H1 (cell line): ENCODE data around the gene TPRN. TPM values are rescaled to one million over a fixed set of nuclear protein-coding genes. Genes with fewer than 3 reads are reported as not detected.
A peak's percentile ranks its signal among the peaks of the same experiment; 100 is the strongest.

Source experiments
- CTCF ChIA-PET: fragments of 300-600 bp; sonication (Branson Sonifier 250); formaldehyde crosslinking; loops from one replicate; lab custom pipeline; 2021; ENCODE audit not compliant: partially characterized antibody; lab: Charles Lee
- POLR2A ChIA-PET: fragments of 300-600 bp; sonication (Branson Sonifier 250); formaldehyde crosslinking; loops from one replicate; lab custom pipeline; 2021; ENCODE audit warnings: inconsistent platforms; ENCODE audit not compliant: partially characterized antibody; lab: Charles Lee
- DNase-seq, 2 experiments: peaks; one replicate each; pipeline versions ENCODE4 v3.0.0 to v3.0.0-alpha.2; 2010 to 2022; ENCODE audit warnings: low spot score in 2 of 2, low read depth in 1 of 2, mixed read lengths in 1 of 2
- FAIRE-seq: peaks from 2 replicates; lab custom pipeline; 2011; peaks lifted over from hg19 to GRCh38; lab: Jason Lieb, UNC
- H2AFZ ChIP-seq: 2 replicates; pipeline ENCODE4 v1.8.1; 2012; ENCODE audit warnings: low read length, inconsistent platforms
- H2AK5ac ChIP-seq: 2 replicates; pipeline ENCODE4 v1.6.1; 2013; ENCODE audit warnings: low read depth, low read length
- H2BK120ac ChIP-seq: replicated peaks from 2 replicates; pipeline ENCODE3; 2013; ENCODE audit warnings: low read depth, low read length, inconsistent platforms
- H2BK12ac ChIP-seq: 2 replicates; pipeline ENCODE4 v1.6.1; 2013; ENCODE audit warnings: low read depth, low read length
- H2BK15ac ChIP-seq: 2 replicates; pipeline ENCODE4 v1.6.1; 2013; ENCODE audit warnings: low read length
- H2BK20ac ChIP-seq: 2 replicates; pipeline ENCODE4 v1.6.1; 2013; ENCODE audit warnings: low read length
- H2BK5ac ChIP-seq: 2 replicates; pipeline ENCODE4 v1.6.1; 2013; ENCODE audit warnings: low read depth, low read length
- H3K14ac ChIP-seq: 2 replicates; pipeline ENCODE4 v1.6.1; 2013; ENCODE audit warnings: inconsistent platforms; ENCODE audit not compliant: insufficient read length
- H3K18ac ChIP-seq: 2 replicates; pipeline ENCODE4 v1.6.1; 2013; ENCODE audit warnings: low read length; ENCODE audit errors: extremely low read depth
- H3K23ac ChIP-seq: 2 replicates; pipeline ENCODE4 v1.6.1; 2013; ENCODE audit warnings: inconsistent platforms; ENCODE audit not compliant: insufficient read length
- H3K23me2 ChIP-seq: 2 replicates; pipeline ENCODE4 v1.6.1; 2013; ENCODE audit warnings: low read depth, low read length
- H3K27ac ChIP-seq: 2 replicates; pipeline ENCODE4 v1.6.1; 2011; ENCODE audit warnings: low read depth, low read length, inconsistent platforms
- H3K27me3 ChIP-seq, 4 experiments: replicated peaks in 1 of 4; 1 replicate in 1 of 4; 2 replicates in 3 of 4; pipeline versions ENCODE4 v1.6.1 to v1.8.1; 2011 to 2013; ENCODE audit warnings: low read length in 3 of 4, mild to moderate bottlenecking in 3 of 4, inconsistent platforms in 2 of 4, mixed read lengths in 2 of 4, moderate library complexity in 1 of 4; ENCODE audit not compliant: control insufficient read depth in 3 of 4, insufficient read depth in 3 of 4; ENCODE audit errors: extremely low read depth in 1 of 4
- H3K36me3 ChIP-seq, 4 experiments: 2 replicates each; pipeline versions ENCODE4 v1.6.1 to v1.8.1; 2011 to 2013; ENCODE audit warnings: mild to moderate bottlenecking in 4 of 4, low read length in 3 of 4, moderate library complexity in 2 of 4, control low read depth in 1 of 4, inconsistent platforms in 1 of 4; ENCODE audit not compliant: insufficient read depth in 4 of 4, control insufficient read depth in 2 of 4
- H3K4ac ChIP-seq: replicated peaks from 2 replicates; pipeline ENCODE3; 2013; ENCODE audit warnings: low read length, low read depth, mixed read lengths, inconsistent platforms; ENCODE audit not compliant: insufficient read length
- H3K4me1 ChIP-seq, 4 experiments: replicated peaks in 1 of 4; 1 replicate in 1 of 4; 2 replicates in 3 of 4; pipeline versions ENCODE4 v1.6.1 to v1.8.1; 2011 to 2013; ENCODE audit warnings: low read length in 3 of 4, inconsistent platforms in 2 of 4, mixed read lengths in 1 of 4; ENCODE audit not compliant: insufficient read depth in 4 of 4, control insufficient read depth in 3 of 4
- H3K4me2 ChIP-seq, 2 experiments: 2 replicates each; pipeline versions ENCODE4 v1.6.1 to v1.8.1; 2011 to 2013; ENCODE audit warnings: low read depth in 2 of 2, low read length in 2 of 2, control low read depth in 1 of 2, inconsistent platforms in 1 of 2, mild to moderate bottlenecking in 1 of 2; ENCODE audit not compliant: insufficient read depth in 1 of 2
- H3K4me3 ChIP-seq, 4 experiments: fragments of 200-600, 300-600 bp in 1 of 4; sonication (generic), shearing (Covaris generic), sonication (Bioruptor Twin) in 1 of 4; 2 replicates each; pipeline versions ENCODE4 v1.5.1 to v1.8.1; 2011 to 2016; ENCODE audit warnings: low read length in 4 of 4, low read depth in 3 of 4, control low read depth in 2 of 4, inconsistent platforms in 2 of 4, mild to moderate bottlenecking in 2 of 4, mixed read lengths in 1 of 4, moderate library complexity in 1 of 4; ENCODE audit not compliant: insufficient read depth in 2 of 4; ENCODE audit errors: extremely low read depth in 1 of 4
- H3K56ac ChIP-seq: replicated peaks from 2 replicates; pipeline ENCODE3; 2013; ENCODE audit warnings: low read depth, mild to moderate bottlenecking, mixed read lengths, low read length, inconsistent platforms; ENCODE audit not compliant: insufficient read length
- H3K79me1 ChIP-seq: 2 replicates; pipeline ENCODE4 v1.6.1; 2013; ENCODE audit warnings: low read depth, low read length, control low read depth
- H3K79me2 ChIP-seq, 2 experiments: 2 replicates each; pipeline versions ENCODE4 v1.6.1 to v1.8.1; 2012 to 2013; ENCODE audit warnings: low read length in 2 of 2, mild to moderate bottlenecking in 2 of 2, inconsistent platforms in 1 of 2; ENCODE audit not compliant: insufficient read depth in 2 of 2, control insufficient read depth in 1 of 2
- H3K9ac ChIP-seq, 4 experiments: replicated peaks in 1 of 4; 1 replicate in 1 of 4; 2 replicates in 3 of 4; pipeline versions ENCODE4 v1.6.1 to v1.8.1; 2011 to 2013; ENCODE audit warnings: low read depth in 3 of 4, low read length in 3 of 4, control low read depth in 2 of 4, mild to moderate bottlenecking in 2 of 4, moderate library complexity in 2 of 4, inconsistent platforms in 1 of 4; ENCODE audit errors: extremely low read depth in 1 of 4
- H3K9me3 ChIP-seq, 2 experiments: 2 replicates each; pipeline versions ENCODE4 v1.6.1 to v1.8.1; 2012 to 2013; ENCODE audit warnings: mild to moderate bottlenecking in 2 of 2, moderate library complexity in 2 of 2, control low read depth in 1 of 2, inconsistent platforms in 1 of 2, low read depth in 1 of 2, low read length in 1 of 2, mixed read lengths in 1 of 2; ENCODE audit not compliant: insufficient read depth in 2 of 2
- H4K20me1 ChIP-seq, 2 experiments: replicated peaks in 1 of 2; 2 replicates each; pipeline versions ENCODE3 to v1.8.1; 2011 to 2013; ENCODE audit warnings: inconsistent platforms in 2 of 2, low read length in 2 of 2, mild to moderate bottlenecking in 1 of 2; ENCODE audit not compliant: insufficient read depth in 2 of 2, control insufficient read depth in 1 of 2
- H4K5ac ChIP-seq: 2 replicates; pipeline ENCODE4 v1.6.1; 2013; ENCODE audit warnings: low read length, low read depth, mixed read lengths, inconsistent platforms; ENCODE audit not compliant: insufficient read length
- H4K8ac ChIP-seq: 2 replicates; pipeline ENCODE4 v1.8.0; 2013; ENCODE audit warnings: mild to moderate bottlenecking, moderate library complexity, low read length, inconsistent platforms; ENCODE audit not compliant: insufficient read depth; ENCODE audit errors: extremely low read depth
- H4K91ac ChIP-seq: replicated peaks from 2 replicates; pipeline ENCODE3; 2013; ENCODE audit warnings: low read length, mixed read lengths, inconsistent platforms; ENCODE audit not compliant: insufficient read length
- CHD1 ChIP-seq: IDR thresholded peaks from 2 replicates; pipeline ENCODE4 v1.6.1; 2012; ENCODE audit warnings: low read depth, low read length, improper control_type of control experiment
- EP300 ChIP-seq, 2 experiments: IDR thresholded peaks; 1 replicate in 1 of 2; 2 replicates in 1 of 2; pipeline ENCODE4 v1.6.1; 2011 to 2012; ENCODE audit warnings: low read depth in 2 of 2, low read length in 2 of 2, mild to moderate bottlenecking in 2 of 2, borderline replicate concordance in 1 of 2, inconsistent platforms in 1 of 2, moderate library complexity in 1 of 2
- SIN3A ChIP-seq, 2 experiments: IDR thresholded peaks in 1 of 2; conservative IDR thresholded peaks in 1 of 2; 2 replicates each; pipeline ENCODE4 v1.6.1; 2011 to 2012; ENCODE audit warnings: low read length in 2 of 2, improper control_type of control experiment in 1 of 2, low read depth in 1 of 2, mild to moderate bottlenecking in 1 of 2
- SUZ12 ChIP-seq: fragments of 200-600 bp; sonication (generic); IDR thresholded peaks from 2 replicates; pipeline ENCODE4 v1.6.1; 2012; ENCODE audit warnings: mild to moderate bottlenecking, inconsistent platforms, low read length, moderate library complexity, mixed read lengths
- WGBS, 2 experiments: shearing (Covaris generic) in 1 of 2; methylation state at CpG; one replicate each; pipeline versions ENCODE4 v1.1.6 to v1.1.7; 2013 to 2015; ENCODE audit warnings: low lambda C conversion rate in 2 of 2, mixed read lengths in 2 of 2, inconsistent platforms in 1 of 2, low coverage in 1 of 2, missing lambda C conversion rate in 1 of 2; ENCODE audit not compliant: insufficient replicate concordance in 2 of 2, insufficient coverage in 1 of 2, insufficient read length in 1 of 2; ENCODE audit errors: extremely low coverage in 1 of 2, missing lambda C conversion rate in 1 of 2; 5-methylcytosine and 5-hydroxymethylcytosine counted together
- polyA plus RNA-seq, 7 experiments: library from polyadenylated mRNA; depleted of rRNA in 3 of 7; stranded (reverse) in 5 of 7; unstranded in 2 of 7; fragments of >200 nt in 5 of 7; fragments of 200-250 nt in 2 of 7; gene quantifications; 1 replicate in 5 of 7; 2 replicates in 1 of 7; 4 replicates in 1 of 7; pipeline versions ENCODE4 v1.2.1 to v1.2.3, GENCODE V29; 2011 to 2013; ENCODE audit warnings: missing spikeins in 2 of 7, mixed read lengths in 2 of 7
- total RNA-seq: library from RNA; stranded (reverse); fragmentation: NEBNext Ultra II Directional; extraction: Animal tissue kit (Norgen Biotek cat#: 25700); gene quantifications from 2 replicates; pipeline ENCODE4 v1.2.1, GENCODE V29; 2021
- TF ChIP-seq, protein P1 (sequence below): IDR thresholded peaks from 2 replicates; pipeline ENCODE4 v1.6.1; 2012; ENCODE audit warnings: low read length, inconsistent platforms

TPRN gene
- total and polyA plus RNA-seq, 2 of the 8 experiments (the other 6 are each of a cell fraction or from before 2014, with no cell fraction given): 9.7 to 23.2 TPM

DNA sequence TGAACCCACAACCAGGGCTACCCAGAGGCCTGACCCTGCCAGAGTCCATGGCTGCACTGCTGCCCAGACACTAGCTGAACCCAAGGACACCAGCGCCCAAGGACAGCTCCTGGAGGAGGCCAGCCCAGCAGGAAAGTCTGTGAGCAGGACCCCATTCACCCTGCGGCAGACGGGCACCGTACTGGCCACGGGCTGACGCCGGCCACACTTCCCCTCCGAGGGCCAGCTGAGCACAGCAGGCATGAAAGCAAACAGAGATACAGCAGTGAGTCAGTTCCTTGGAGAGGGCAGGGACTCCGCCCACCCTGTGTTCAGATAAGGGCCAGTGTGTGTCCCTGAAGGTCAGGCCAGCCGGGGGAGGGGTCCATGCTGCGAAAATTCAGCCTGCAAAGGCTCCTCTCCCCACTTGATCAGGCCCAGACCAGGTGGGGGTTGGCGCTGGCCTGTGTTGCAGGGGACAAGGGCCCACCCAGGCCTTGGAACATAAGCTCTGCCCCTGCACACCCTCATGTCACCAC lies 18.3 kb upstream of the TPRN start:
- peaks cover 0 to 15% (median 9%) of the 10 kb centered on the region in 4 experiments; a peak in 5 of 7 replicates for H3K4me1 ChIP-seq
- 93% methylated on average over 12 of the region's 12 CpGs; no CpG with 5 or more reads in 1 of the 2 experiments for WGBS, 2 experiments
- H3K79me2 ChIP-seq: no peaks in the 10 kb centered on the region
- H3K56ac ChIP-seq: no peak overlapping the region
- H2BK12ac ChIP-seq: no peak overlapping the region
- no peak overlapping the region for H3K4ac ChIP-seq
- no peak overlapping the region for H2BK5ac ChIP-seq
- H3K9ac ChIP-seq: no peak overlapping the region
- H3K36me3 ChIP-seq: peaks cover 0 to 22% (median 7%) of the 10 kb centered on the region in 4 experiments; a peak in 6 of 8 replicates
- no peak overlapping the region for H3K27ac ChIP-seq
- no peaks in the 10 kb centered on the region for H3K79me1 ChIP-seq
- no peak overlapping the region for H4K91ac ChIP-seq
- H3K18ac ChIP-seq: no peak overlapping the region
- no peak overlapping the region for H4K8ac ChIP-seq
- no peak overlapping the region for H3K14ac ChIP-seq
- ChIA-PET CTCF (interaction anchor here (0.9 to 20.2 kb wide), 9 partner anchors 12 to 271 kb away, joined by 3 to 204 read pairs (median 4); partner anchors contain the start of genes ANAPC2 and SSNA1), POLR2A (interaction anchor here (1.1 to 69.9 kb wide), 7 partner anchors 11 to 227 kb away, joined by 3 to 1462 read pairs (median 6); partner anchors contain the start of genes NDOR1, NELFB, PAXX and STPG3)
- H3K4me2 ChIP-seq: no peak overlapping the region
- no peak overlapping the region for H3K23ac ChIP-seq
- H3K23me2 ChIP-seq: peaks cover 16% of the 10 kb centered on the region; the same call in 1 of the 2 replicates
- H2BK20ac ChIP-seq: no peak overlapping the region
- H3K4me3 ChIP-seq: no peak overlapping the region
- no peaks in the 10 kb centered on the region; a peak in 2 of 7 replicates for H3K27me3 ChIP-seq
- H2AK5ac ChIP-seq: peak overlapping the region; percentile 39; the same call in 1 of the 2 replicates
- DNase-seq: no peak
- no peak overlapping the region for H2BK15ac ChIP-seq
- H2AFZ ChIP-seq: no peak overlapping the region
- no peak for TF ChIP-seq SUZ12
- TF ChIP-seq CHD1: no peak
- TF ChIP-seq SIN3A (conservative IDR thresholded peaks at IDR 0.05 in 1 of 2, IDR thresholded peaks at IDR 0.05 in 1 of 2; ENCODE audit: low read depth in 1 of 2, low read length in 2 of 2): no peak
- TF ChIP-seq, protein P1, sequence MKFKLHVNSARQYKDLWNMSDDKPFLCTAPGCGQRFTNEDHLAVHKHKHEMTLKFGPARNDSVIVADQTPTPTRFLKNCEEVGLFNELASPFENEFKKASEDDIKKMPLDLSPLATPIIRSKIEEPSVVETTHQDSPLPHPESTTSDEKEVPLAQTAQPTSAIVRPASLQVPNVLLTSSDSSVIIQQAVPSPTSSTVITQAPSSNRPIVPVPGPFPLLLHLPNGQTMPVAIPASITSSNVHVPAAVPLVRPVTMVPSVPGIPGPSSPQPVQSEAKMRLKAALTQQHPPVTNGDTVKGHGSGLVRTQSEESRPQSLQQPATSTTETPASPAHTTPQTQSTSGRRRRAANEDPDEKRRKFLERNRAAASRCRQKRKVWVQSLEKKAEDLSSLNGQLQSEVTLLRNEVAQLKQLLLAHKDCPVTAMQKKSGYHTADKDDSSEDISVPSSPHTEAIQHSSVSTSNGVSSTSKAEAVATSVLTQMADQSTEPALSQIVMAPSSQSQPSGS: no peak
- no peak for TF ChIP-seq EP300 (IDR thresholded peaks at IDR 0.05; ENCODE audit: borderline replicate concordance in 1 of 2, low read depth in 2 of 2, low read length in 2 of 2)
- H3K9me3 ChIP-seq: no peaks in the 10 kb centered on the region
- FAIRE-seq: no peak
- no peak overlapping the region for H2BK120ac ChIP-seq
- no peak overlapping the region for H4K5ac ChIP-seq
- peaks cover 0 to 9% of the 10 kb centered on the region in 2 experiments for H4K20me1 ChIP-seq
